ENCODE measurements around the gene CGN. TPM values are rescaled to one million over a fixed set of nuclear protein-coding genes. Genes with fewer than 3 reads are reported as not detected.
A peak's percentile ranks its signal among the peaks of the same experiment; 100 is the strongest.

The CGN gene
- total RNA-seq, 1 experiment from 2014 or later: 30.9 TPM

DNA sequence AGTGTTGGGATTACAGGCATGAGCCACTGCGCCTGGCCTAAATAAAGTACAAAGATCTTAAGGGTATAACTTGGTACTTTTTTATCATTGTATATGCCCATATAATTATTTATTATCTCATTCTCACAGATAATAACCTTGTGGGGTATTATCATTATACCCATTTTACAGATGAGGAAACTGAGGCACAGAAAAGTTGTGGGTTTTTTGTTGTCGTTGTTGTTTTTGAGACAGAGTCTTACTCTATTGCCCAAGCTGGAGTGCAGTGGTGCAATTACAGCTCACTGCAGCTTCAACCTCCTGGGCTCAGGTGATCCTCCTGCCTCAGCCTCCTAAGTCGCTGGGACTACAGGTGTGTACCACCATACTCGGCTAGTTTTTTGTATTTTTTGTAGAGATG, 4.1 kb downstream of the CGN start:
- no peak overlapping the region for H4K91ac ChIP-seq (ENCODE audit: insufficient read length, low read depth, low read length)
- H3K4me3 Mint-ChIP-seq: no peak overlapping the region
- H3K9ac ChIP-seq (ENCODE audit: extremely low read depth, insufficient read length, low read length): no peak overlapping the region
- no peaks in the 10 kb centered on the region for H4K20me1 ChIP-seq (ENCODE audit: control insufficient read depth, insufficient read depth, insufficient read length)
- no peak overlapping the region for H4K8ac ChIP-seq (replicated peaks; ENCODE audit: insufficient read length, low read depth, low read length)
- H2BK20ac ChIP-seq (ENCODE audit: low read depth, low read length, poor library complexity, severe bottlenecking): no peak overlapping the region
- H2AK5ac ChIP-seq (ENCODE audit: insufficient read length, low read length): no peak overlapping the region
- no peak overlapping the region for H3K56ac ChIP-seq (ENCODE audit: insufficient read length, low read depth, low read length)
- no peak overlapping the region for H2BK12ac ChIP-seq (ENCODE audit: insufficient read length, low read depth, low read length)
- H2BK120ac ChIP-seq (ENCODE audit: low read depth, low read length, poor library complexity, severe bottlenecking): no peak overlapping the region
- no peak overlapping the region for H2AFZ ChIP-seq (ENCODE audit: low read length)
- no peak overlapping the region for H3K14ac ChIP-seq (ENCODE audit: insufficient read depth, low read length)
- H3K23ac ChIP-seq (ENCODE audit: insufficient read length, low read depth, low read length): no peak overlapping the region
- H3K27me3 Mint-ChIP-seq (ENCODE audit: low read depth): no peaks in the 10 kb centered on the region
- no peak overlapping the region for H2BK15ac ChIP-seq (ENCODE audit: low read depth, low read length)
- no peak for DNase-seq
- H3K36me3 Mint-ChIP-seq (ENCODE audit: insufficient read depth in 1 of 3, low read depth in 3 of 3): peaks cover 7 to 20% (median 20%) of the 10 kb centered on the region in 3 experiments
- H3K27ac ChIP-seq (ENCODE audit: insufficient read length, low read depth, low read length): peak overlapping the region; percentile 31
- no peak overlapping the region for H3K4me2 ChIP-seq (ENCODE audit: insufficient read depth, insufficient read length, low read length)
- no peaks in the 10 kb centered on the region for H3K27me3 ChIP-seq (ENCODE audit: insufficient read depth, low read length)
- H3K79me1 ChIP-seq (ENCODE audit: insufficient read depth, low read depth, low read length, poor library complexity, severe bottlenecking): peaks cover under 1% of the 10 kb centered on the region
- H3K27ac Mint-ChIP-seq: peak overlapping the region; percentile 52 to 95 (median 94); a peak in 3 of 7 replicates
- peaks cover 2% of the 10 kb centered on the region; the same call in 1 of the 2 replicates for H3K79me2 ChIP-seq (ENCODE audit: insufficient read depth, low read length)
- no peak overlapping the region for H3K4ac ChIP-seq (ENCODE audit: low read depth, low read length)
- H3K18ac ChIP-seq (ENCODE audit: insufficient read length, low read depth, low read length): no peak overlapping the region
- no peak overlapping the region for H4K5ac ChIP-seq (ENCODE audit: insufficient read length, low read depth, low read length)
- TF ChIP-seq, protein P1, sequence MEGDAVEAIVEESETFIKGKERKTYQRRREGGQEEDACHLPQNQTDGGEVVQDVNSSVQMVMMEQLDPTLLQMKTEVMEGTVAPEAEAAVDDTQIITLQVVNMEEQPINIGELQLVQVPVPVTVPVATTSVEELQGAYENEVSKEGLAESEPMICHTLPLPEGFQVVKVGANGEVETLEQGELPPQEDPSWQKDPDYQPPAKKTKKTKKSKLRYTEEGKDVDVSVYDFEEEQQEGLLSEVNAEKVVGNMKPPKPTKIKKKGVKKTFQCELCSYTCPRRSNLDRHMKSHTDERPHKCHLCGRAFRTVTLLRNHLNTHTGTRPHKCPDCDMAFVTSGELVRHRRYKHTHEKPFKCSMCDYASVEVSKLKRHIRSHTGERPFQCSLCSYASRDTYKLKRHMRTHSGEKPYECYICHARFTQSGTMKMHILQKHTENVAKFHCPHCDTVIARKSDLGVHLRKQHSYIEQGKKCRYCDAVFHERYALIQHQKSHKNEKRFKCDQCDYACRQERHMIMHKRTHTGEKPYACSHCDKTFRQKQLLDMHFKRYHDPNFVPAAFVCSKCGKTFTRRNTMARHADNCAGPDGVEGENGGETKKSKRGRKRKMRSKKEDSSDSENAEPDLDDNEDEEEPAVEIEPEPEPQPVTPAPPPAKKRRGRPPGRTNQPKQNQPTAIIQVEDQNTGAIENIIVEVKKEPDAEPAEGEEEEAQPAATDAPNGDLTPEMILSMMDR (conservative IDR thresholded peaks at IDR 0.05): no peak
- H2BK5ac ChIP-seq (ENCODE audit: insufficient read length, low read length): no peak overlapping the region
- peaks cover 43 to 52% of the 10 kb centered on the region in 2 experiments for H3K4me1 Mint-ChIP-seq
- no peak overlapping the region for H3T11ph ChIP-seq (ENCODE audit: low read length)
- no peaks in the 10 kb centered on the region for H3K9me3 Mint-ChIP-seq
- H3K4me1 ChIP-seq (ENCODE audit: insufficient read depth, low read length): peaks cover 15% of the 10 kb centered on the region; the same call in 1 of the 2 replicates
- WGBS (ENCODE audit: extremely low coverage, insufficient read length, low lambda C conversion rate): no CpG with 5 or more reads among the region's 4 CpGs
- H3K23me2 ChIP-seq (ENCODE audit: insufficient read length, low read depth, low read length, poor library complexity, severe bottlenecking): peaks cover 21% of the 10 kb centered on the region
- H3K9me3 ChIP-seq (ENCODE audit: control insufficient read depth, low read depth, low read length): no peaks in the 10 kb centered on the region
